ENCODE measurements around the gene SLC12A7. TPM values are rescaled to one million over a fixed set of nuclear protein-coding genes. Genes with fewer than 3 reads are reported as not detected.

The SLC12A7 gene
- total RNA-seq, 4 donors from 2014 or later, result 10.6 to 32.2 (median 18.1) TPM

GRCh38 chr5:1124205-1125029 lies 12.6 kb upstream of the SLC12A7 start:
- no peak for DNase-seq (ENCODE audit: low spot score in 2 of 2)
- WGBS, 2 donors, result 73 to 77% methylated on average over 27 of the region's 27 CpGs

GRCh38 chr5:1123418-1124147 lies 11.7 kb upstream of the SLC12A7 start:
- H3K4me3 ChIP-seq (ENCODE audit: low read depth, poor library complexity, severe bottlenecking), result no peak overlapping the region
- no peak for TF ChIP-seq CTCF (IDR thresholded peaks at IDR 0.05)
- no peak for TF ChIP-seq POLR2A (IDR thresholded peaks at IDR 0.05)
- 89 to 93% methylated on average over 20 of the region's 20 CpGs for WGBS, 2 donors
- intact Hi-C loops (cut with DNase I; ENCODE audit: low total_unique reads), result no loop called here
- DNase-seq (ENCODE audit: low spot score in 2 of 2), result no peak

More at GRCh38 chr5:1124205-1125029, 12.6 kb upstream of the SLC12A7 start:
- intact Hi-C loops (cut with DNase I; ENCODE audit: low total_unique reads), result no loop called here
- no peak overlapping the region for H3K4me3 ChIP-seq (ENCODE audit: low read depth, poor library complexity, severe bottlenecking)
- TF ChIP-seq CTCF (IDR thresholded peaks at IDR 0.05) (no peak), POLR2A (IDR thresholded peaks at IDR 0.05) (no peak)

- no peak overlapping the region for H3K4me3 ChIP-seq (ENCODE audit: low read depth, poor library complexity, severe bottlenecking)
- intact Hi-C loops (cut with DNase I; ENCODE audit: low total_unique reads), result no loop called here
- DNase-seq (ENCODE audit: low spot score in 2 of 2), result no peak
- TF ChIP-seq CTCF (IDR thresholded peaks at IDR 0.05), result no peak
- 90 to 91% methylated on average over 31 to 34 of the region's 34 CpGs for WGBS, 2 donors
These were observed 10.8 kb upstream of the SLC12A7 start for GRCh38 chr5:1122511-1123294.

GRCh38 chr5:1121891-1122290 lies 10.0 kb upstream of the SLC12A7 start:
- TF ChIP-seq POLR2A (IDR thresholded peaks at IDR 0.05) (no peak), CTCF (IDR thresholded peaks at IDR 0.05) (no peak)
- no peak for DNase-seq (ENCODE audit: low spot score in 2 of 2)
- intact Hi-C loops (cut with DNase I; ENCODE audit: low total_unique reads), result no loop called here
- H3K4me3 ChIP-seq (ENCODE audit: low read depth, poor library complexity, severe bottlenecking), result no peak overlapping the region
- 89 to 93% methylated on average over 13 of the region's 14 CpGs for WGBS, 2 donors

GRCh38 chr5:1121044-1121443 lies 9.2 kb upstream of the SLC12A7 start:
- intact Hi-C loops (cut with DNase I; ENCODE audit: low total_unique reads), result no loop called here
- no peak for DNase-seq (ENCODE audit: low spot score in 2 of 2)
- 90 to 98% methylated on average over 5 to 14 of the region's 14 CpGs for WGBS, 2 donors
- H3K4me3 ChIP-seq (ENCODE audit: low read depth, poor library complexity, severe bottlenecking), result no peak overlapping the region
- TF ChIP-seq CTCF (IDR thresholded peaks at IDR 0.05) (no peak), POLR2A (IDR thresholded peaks at IDR 0.05) (no peak)
